ENCODE measurements around the gene ANKMY1. TPM values are rescaled to one million over a fixed set of nuclear protein-coding genes. Genes with fewer than 3 reads are reported as not detected.

The ANKMY1 gene
- total RNA-seq, 2 donors from 2014 or later = 18.5 to 19.9 TPM

GRCh38 chr2:240437861-240438809 lies 119.7 kb downstream of the ANKMY1 start:
- peak; percentile 47 for ATAC-seq
- DNase-seq = peak in 1 of 2 donors; percentile 68
- intact Hi-C loops (cut with DNase I, micrococcal nuclease) = loop anchor here (2.0 to 5.0 kb wide), 2 partner anchors 206 to 207 kb away; no protein-coding TSS in a partner anchor

DNA sequence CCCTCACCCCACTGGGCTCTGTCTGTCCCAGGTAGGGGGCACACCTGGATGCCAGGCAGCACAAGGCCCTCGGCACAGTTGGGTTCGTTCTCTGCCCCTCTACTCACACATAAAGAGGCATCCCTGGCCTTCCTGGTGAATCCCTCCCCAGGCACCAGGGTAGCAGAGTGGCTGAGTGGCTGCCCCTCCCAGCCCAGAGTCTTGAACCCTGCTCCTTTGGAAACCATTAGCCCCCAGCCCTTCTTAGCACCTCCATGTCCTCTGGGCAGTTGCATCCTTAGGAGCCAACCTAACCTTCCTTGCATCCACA lies 120.3 kb downstream of the ANKMY1 start:
- ATAC-seq = no peak
- DNase-seq = no peak
- intact Hi-C loops (cut with DNase I, micrococcal nuclease) = loop anchor here in 1 of 2 donors (5.0 kb wide), 1 partner anchor 205 kb away; no protein-coding TSS in a partner anchor

DNA sequence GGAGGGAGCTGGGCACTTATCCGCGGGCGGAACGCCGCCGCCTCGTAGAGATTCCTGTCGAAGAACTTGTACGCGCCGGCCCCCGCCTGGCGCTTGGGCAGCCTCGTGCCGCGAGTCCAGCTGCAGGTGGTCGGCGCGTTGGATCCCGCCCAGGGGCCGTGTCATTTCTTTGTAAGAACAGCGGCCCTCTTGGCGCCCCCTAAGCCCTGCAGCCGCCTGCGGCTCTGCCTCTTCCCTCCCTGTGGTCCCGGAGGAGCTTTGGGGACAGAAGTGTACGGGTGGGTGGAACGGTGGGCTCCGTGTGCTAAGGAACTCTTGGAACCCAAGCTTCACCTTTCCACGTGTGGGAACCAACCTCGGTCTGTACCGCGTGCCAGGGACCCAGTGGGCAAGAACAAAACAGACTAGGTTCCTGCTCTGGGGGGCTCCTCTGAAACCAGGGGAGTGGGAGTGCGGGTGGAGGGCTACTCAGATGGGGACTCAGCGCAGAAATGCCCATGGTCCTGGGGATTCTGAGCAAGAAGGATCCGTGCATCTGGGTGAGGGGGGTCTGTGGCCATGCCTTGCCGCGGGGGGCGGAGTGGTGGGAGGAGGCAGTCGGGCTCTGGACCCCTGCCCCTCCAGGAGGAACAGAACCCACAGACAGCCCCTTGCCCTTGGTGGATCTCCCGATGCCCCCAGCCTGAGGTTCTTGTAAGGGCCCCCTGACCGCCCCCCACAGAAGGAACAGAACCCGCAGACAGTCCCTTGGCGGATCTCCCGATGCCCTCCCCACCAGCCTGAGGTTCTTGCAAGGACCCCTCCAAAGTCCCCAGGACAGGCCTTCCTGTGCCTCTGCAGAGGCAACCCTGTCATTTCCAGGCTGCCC lies 120.9 kb downstream of the ANKMY1 start:
- intact Hi-C loops (cut with DNase I, micrococcal nuclease) = loop anchor here in 1 of 2 donors (5.0 kb wide), 1 partner anchor 205 kb away; no protein-coding TSS in a partner anchor
- no peak for ATAC-seq
- DNase-seq = peak in 1 of 2 donors; percentile 27

GRCh38 chr2:240435948-240436682 lies 121.7 kb downstream of the ANKMY1 start:
- DNase-seq = peak in 1 of 2 donors; percentile 43
- peak; percentile 24 for ATAC-seq
- intact Hi-C loops (cut with DNase I, micrococcal nuclease) = loop anchor here in 1 of 2 donors (5.0 kb wide), 1 partner anchor 204 kb away; no protein-coding TSS in a partner anchor

DNA sequence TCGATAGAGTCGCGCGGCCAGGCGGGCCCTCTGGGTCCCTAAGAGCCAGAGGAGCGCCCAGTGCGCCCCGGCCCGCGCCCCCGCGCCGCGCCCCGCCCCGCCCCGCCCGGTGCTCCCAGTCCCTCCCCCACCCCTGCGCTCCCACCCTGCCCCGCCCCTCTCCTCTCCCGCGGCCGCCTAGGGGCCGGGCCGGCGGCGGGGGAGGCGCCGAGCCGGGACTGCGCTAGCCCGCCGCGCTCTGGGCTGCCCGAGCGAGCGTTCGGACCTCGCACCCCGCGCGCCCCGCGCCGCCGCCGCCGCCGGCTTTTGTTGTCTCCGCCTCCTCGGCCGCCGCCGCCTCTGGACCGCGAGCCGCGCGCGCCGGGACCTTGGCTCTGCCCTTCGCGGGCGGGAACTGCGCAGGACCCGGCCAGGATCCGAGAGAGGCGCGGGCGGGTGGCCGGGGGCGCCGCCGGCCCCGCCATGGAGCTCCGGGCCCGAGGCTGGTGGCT lies 122.3 kb downstream of the ANKMY1 start, which contains the start of gene GPC1:
GPC1 (plus strand) TSS at position 207 of the 491 bp plus-strand sequence; CDS start at position 463, 256 bp downstream.
- peak; percentile 79 for ATAC-seq
- DNase-seq = peak; percentile 49 to 78
- intact Hi-C loops (cut with DNase I, micrococcal nuclease) = loop anchor here in 1 of 2 donors (5.0 kb wide), 1 partner anchor 203 kb away; no protein-coding TSS in a partner anchor

- intact Hi-C loops (cut with DNase I, micrococcal nuclease) = loop anchor here in 1 of 2 donors (5.0 kb wide), 1 partner anchor 203 kb away; no protein-coding TSS in a partner anchor
- DNase-seq (peak; percentile 88 to 93), ATAC-seq (peak; percentile 80)
Measured at GRCh38 chr2:240434728-240435456, 122.9 kb downstream of the ANKMY1 start.

DNA sequence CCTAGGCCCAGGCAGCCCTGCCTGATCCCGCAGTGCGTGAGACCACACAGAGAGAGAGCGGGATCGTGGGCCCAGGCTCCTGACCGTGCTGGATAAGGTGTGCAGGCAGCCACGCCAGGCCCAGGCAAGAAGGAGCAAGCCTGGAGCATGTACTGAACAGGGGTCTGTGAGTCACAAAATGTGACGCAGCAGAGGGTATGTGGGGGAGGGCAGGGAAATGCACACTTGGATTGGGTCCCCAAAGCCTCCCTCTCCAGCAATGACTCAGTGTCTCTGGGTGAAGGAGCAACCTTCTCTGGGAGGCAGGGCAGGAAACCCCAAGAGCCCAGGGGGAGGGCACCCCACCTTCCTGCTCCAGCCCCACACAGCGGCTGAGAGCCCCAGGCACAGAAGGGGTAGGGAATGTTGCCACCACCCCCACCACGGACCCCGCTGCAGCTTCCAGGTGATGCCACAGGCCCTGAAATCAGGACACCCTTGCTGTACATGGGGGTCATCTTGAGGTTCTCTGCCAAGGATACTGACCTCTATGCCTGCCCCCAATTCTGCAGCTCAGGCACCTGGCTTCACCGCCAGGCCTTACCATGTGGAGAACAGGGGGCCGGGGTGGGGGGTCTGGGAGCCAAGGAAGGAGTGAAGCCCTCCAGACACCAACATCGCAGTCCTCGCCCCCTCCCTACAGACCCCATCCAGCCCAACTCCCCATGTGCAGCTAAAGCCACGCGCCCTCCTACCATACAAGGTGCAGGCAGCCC lies 123.6 kb downstream of the ANKMY1 start:
- DNase-seq (peak; percentile 13 to 33), ATAC-seq (no peak)
- intact Hi-C loops (cut with DNase I, micrococcal nuclease) = no loop called here

- DNase-seq = peak; percentile 6 to 22
- intact Hi-C loops (cut with DNase I, micrococcal nuclease) = no loop called here
- no peak for ATAC-seq
Measured at GRCh38 chr2:240432820-240433801, 124.7 kb downstream of the ANKMY1 start.

GRCh38 chr2:240432430-240432819 lies 125.4 kb downstream of the ANKMY1 start:
- ATAC-seq (no peak), DNase-seq (peak in 1 of 2 donors; percentile 16)
- intact Hi-C loops (cut with DNase I, micrococcal nuclease) = no loop called here

DNA sequence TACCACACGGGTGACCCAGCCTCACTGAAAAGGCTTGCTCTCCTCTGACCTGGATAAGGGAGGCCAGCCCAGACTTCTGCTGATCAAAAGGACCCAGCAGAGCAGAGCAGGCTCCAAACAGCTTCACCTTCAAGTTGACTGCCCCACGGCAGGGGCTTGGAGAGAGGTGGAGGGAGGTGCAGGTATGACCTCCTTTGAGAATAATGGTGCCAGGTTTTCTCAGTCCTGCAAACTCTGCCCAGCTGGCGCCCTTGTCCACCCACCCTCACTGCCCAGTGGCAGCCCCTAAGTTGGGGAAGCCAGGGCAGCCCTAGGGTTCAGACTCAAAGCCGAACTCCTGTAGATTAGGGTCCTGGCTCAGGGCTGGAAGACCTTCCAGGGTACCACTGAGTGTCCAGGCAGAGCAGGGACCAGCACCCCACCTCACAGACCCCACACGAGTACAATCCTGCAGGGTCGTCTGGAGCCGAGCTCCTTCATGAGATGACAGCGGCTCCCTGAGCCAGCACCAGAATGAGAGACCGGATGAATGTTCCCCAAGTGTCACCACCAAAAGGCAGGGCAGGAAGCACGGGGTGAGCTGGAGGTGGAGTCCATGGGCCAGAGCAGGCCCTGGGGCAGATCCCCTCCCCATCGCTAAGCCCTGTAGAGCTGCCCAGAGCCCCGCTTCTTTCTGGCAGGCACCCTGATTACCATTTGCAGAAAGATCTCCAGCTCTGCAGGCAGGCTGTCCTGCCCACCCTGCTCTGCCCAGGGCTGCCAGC lies 125.9 kb downstream of the ANKMY1 start:
- ATAC-seq (no peak), DNase-seq (peak; percentile 3 to 22)
- intact Hi-C loops (cut with DNase I, micrococcal nuclease) = no loop called here

DNA sequence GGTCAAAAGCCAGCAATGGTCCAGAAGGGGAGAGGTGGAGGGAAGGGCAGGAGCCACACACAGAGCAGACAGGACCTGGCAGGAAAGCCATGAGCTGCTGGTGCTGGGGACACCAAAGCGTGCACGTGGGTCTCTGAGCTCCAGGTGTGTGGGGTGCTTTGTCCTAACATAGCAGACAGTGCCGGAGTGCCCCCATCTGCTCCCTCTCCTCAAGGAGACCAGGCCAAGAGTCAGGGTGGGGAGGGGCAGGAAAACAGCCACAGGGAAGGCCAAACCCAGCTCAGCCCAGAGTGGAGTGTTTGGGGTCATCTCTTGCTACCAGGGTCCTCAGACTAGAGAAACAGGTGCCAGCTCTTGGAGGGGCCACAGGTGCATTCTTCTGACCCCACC lies 126.5 kb downstream of the ANKMY1 start:
- peak; percentile 0 to 17 for DNase-seq
- ATAC-seq = no peak
- intact Hi-C loops (cut with DNase I, micrococcal nuclease) = no loop called here

DNA sequence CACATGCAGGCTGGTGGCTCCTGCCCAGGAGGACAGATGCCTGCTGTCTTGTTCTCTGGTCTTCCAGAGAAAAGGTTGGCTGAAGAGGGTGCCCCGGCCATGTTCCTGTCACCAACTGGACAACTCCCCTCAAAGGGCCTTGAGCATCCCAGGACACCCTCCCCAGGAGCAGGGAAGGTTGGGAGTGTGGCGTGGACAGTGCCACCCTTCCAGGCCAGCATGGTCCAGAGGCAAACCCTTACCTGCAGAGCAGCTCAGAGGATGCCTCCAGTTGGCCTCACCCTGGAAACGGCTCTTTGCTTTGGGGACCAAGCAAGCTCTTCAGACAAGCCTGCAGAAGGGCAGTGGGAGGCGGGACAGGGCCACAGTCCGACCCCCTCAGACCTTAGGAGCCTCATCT lies 127.2 kb downstream of the ANKMY1 start:
- DNase-seq = peak; percentile 1 to 14
- intact Hi-C loops (cut with DNase I, micrococcal nuclease) = no loop called here
- no peak for ATAC-seq

DNA sequence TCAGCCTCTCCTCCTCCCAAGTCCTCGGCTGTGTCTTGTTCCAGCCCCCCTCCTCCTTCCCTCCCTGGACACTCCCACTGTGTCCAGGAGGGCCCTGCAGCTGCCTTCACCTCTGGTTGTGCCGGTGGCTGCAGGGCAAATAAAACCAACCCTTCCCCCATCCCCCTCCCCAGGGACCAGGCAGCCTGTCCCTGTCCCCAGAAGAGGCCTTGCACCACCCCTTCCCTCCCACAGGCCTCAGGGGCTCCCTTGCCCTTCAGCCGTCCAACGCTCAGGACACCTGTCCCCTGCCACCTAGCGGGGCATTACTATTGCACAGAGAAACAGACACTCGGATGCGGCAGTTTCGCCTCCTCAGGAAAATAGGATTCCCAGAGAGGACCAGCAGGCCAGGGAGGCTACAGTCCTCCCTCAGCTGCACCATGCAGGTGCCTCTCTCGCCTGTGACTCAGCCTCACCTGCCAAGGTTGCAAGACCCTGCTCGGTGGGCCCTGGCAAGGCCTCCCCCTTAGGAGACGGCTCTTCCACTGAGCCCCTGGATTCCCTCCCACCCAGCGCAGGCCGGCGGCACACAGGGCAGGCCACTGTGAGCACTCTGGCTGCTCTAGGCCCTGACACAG lies 127.8 kb downstream of the ANKMY1 start:
- ATAC-seq (no peak), DNase-seq (peak in 1 of 2 donors; percentile 16)
- intact Hi-C loops (cut with DNase I, micrococcal nuclease) = no loop called here

Measured in left colon (tissue), 2 donors.